Body of pancreas (tissue), 4 donors: Measurements from ENCODE around the gene CCDC136. TPM values are rescaled to one million over a fixed set of nuclear protein-coding genes. Genes with fewer than 3 reads are reported as not detected.

Source experiments
- ATAC-seq: fragments of 150-250 bp; one replicate; pipeline ENCODE4 v1.9.1; 2016
- DNase-seq, 4 donors: peaks; one replicate each; pipeline ENCODE4 v3.0.0-alpha.2; 2019
- H3K27ac ChIP-seq, 4 donors: fragments of 200-600 bp; sonication (generic); 1 replicate in 3 of 4; 2 replicates in 1 of 4; pipeline versions ENCODE4 v1.5.1 to v1.6.1; 2016 to 2019; ENCODE audit warnings: mild to moderate bottlenecking in 1 of 4, mixed read lengths in 1 of 4, moderate library complexity in 1 of 4
- H3K27me3 ChIP-seq, 2 donors: fragments of 200-600 bp; sonication (generic); one replicate each; pipeline ENCODE4 v1.6.0; 2016; ENCODE audit warnings: mild to moderate bottlenecking in 1 of 2
- H3K36me3 ChIP-seq, 2 donors: fragments of 200-600 bp; sonication (generic); replicated peaks in 1 of 2; 2 replicates each; pipeline ENCODE4 v1.5.1; 2016; ENCODE audit warnings: low read depth in 2 of 2; ENCODE audit not compliant: insufficient read depth in 1 of 2
- H3K4me1 ChIP-seq: fragments of 200-600 bp; sonication (generic); one replicate; pipeline ENCODE4 v1.6.0; 2016
- H3K4me3 ChIP-seq, 2 donors: fragments of 200-600 bp; sonication (generic); 1 replicate in 1 of 2; 2 replicates in 1 of 2; pipeline ENCODE4 v1.5.1; 2016 to 2019
- H3K9me3 ChIP-seq, 3 donors: fragments of 200-600 bp; sonication (generic); 1 replicate in 2 of 3; 2 replicates in 1 of 3; pipeline ENCODE4 v1.5.1; 2016
- CTCF ChIP-seq, 7 experiments: fragments of 450-650 bp in 4 of 7; fragments of 200-600 bp in 3 of 7; sonication (generic) in 3 of 7; IDR thresholded peaks; one replicate each; pipeline ENCODE4 v1.5.1; 2016 to 2019; ENCODE audit warnings: antibody characterized with exemption in 7 of 7
- POLR2A ChIP-seq, 3 donors: fragments of 450-650 bp; IDR thresholded peaks; one replicate each; pipeline ENCODE4 v1.6.1; 2016; ENCODE audit warnings: antibody characterized with exemption in 3 of 3, mild to moderate bottlenecking in 2 of 3
- WGBS, 2 donors: methylation state at CpG; one replicate each; pipeline ENCODE4 v1.1.5; 2017; 5-methylcytosine and 5-hydroxymethylcytosine counted together
- intact Hi-C: fragments of 100-400 bp; cut with DNase I; formaldehyde crosslinking; loops from one replicate; pipeline ENCODE4 v1.15.1; 2023
- total RNA-seq, 2 donors: library from RNA; depleted of rRNA; stranded (reverse); fragments of >200 nt; gene quantifications; one replicate each; pipeline ENCODE4 v1.1.0, GENCODE V29; 2016

Gene CCDC136
- total RNA-seq, 2 donors from 2014 or later, result 0.99 to 3.6 TPM

- H3K36me3 ChIP-seq, result no peaks in the 10 kb centered on the region
- H3K4me1 ChIP-seq, result no peaks in the 10 kb centered on the region
- no peak for TF ChIP-seq CTCF (IDR thresholded peaks at IDR 0.05)
- no peak for TF ChIP-seq POLR2A (IDR thresholded peaks at IDR 0.05)
- ATAC-seq, result no peak
- no peaks in the 10 kb centered on the region for H3K27me3 ChIP-seq
- WGBS, 2 donors, result 87 to 95% methylated on average over 3 of the region's 3 CpGs
- no peak overlapping the region for H3K27ac ChIP-seq
- intact Hi-C loops, result no loop called here
- no peak for DNase-seq
- H3K9me3 ChIP-seq, result no peaks in the 10 kb centered on the region
- no peak overlapping the region for H3K4me3 ChIP-seq
Measured at GRCh38 chr7:128800567-128800966, 8.8 kb downstream of the CCDC136 start.

- DNase-seq, result no peak
- H3K27me3 ChIP-seq, result no peaks in the 10 kb centered on the region
- intact Hi-C loops, result no loop called here
- TF ChIP-seq POLR2A (IDR thresholded peaks at IDR 0.05), result no peak
- no peak for TF ChIP-seq CTCF (IDR thresholded peaks at IDR 0.05)
- no peak overlapping the region for H3K27ac ChIP-seq
- H3K36me3 ChIP-seq, result no peaks in the 10 kb centered on the region
- ATAC-seq, result no peak
- H3K4me3 ChIP-seq, result no peak overlapping the region
- no peaks in the 10 kb centered on the region for H3K9me3 ChIP-seq
- 85 to 88% methylated on average over 9 of the region's 9 CpGs for WGBS, 2 donors
- H3K4me1 ChIP-seq, result no peaks in the 10 kb centered on the region
Measured at GRCh38 chr7:128801003-128801402, 9.2 kb downstream of the CCDC136 start.

GRCh38 chr7:128801667-128802418 is 10.1 kb downstream of the CCDC136 start:
- Histone ChIP-seq H3K4me3 (no peak overlapping the region), H3K27ac (no peak overlapping the region), H3K4me1 (no peaks in the 10 kb centered on the region), H3K27me3 (no peaks in the 10 kb centered on the region), H3K36me3 (no peaks in the 10 kb centered on the region), H3K9me3 (no peaks in the 10 kb centered on the region)
- DNase-seq (no peak), ATAC-seq (no peak)
- whole genome bisulfite sequencing, 2 donors, result 84 to 86% methylated on average over 2 of the region's 2 CpGs
- intact Hi-C loops, result no loop called here
- no peak for TF ChIP-seq POLR2A (IDR thresholded peaks at IDR 0.05)
- TF ChIP-seq CTCF (IDR thresholded peaks at IDR 0.05), result no peak

- ATAC-seq, result no peak
- Histone ChIP-seq H3K27me3 (no peaks in the 10 kb centered on the region), H3K27ac (no peak overlapping the region), H3K4me3 (no peak overlapping the region), H3K4me1 (peaks cover 4% of the 10 kb centered on the region), H3K9me3 (no peaks in the 10 kb centered on the region), H3K36me3 (no peaks in the 10 kb centered on the region)
- DNase-seq, result no peak
- intact Hi-C loops, result no loop called here
- TF ChIP-seq POLR2A (IDR thresholded peaks at IDR 0.05) (no peak), CTCF (IDR thresholded peaks at IDR 0.05) (no peak)
- 79 to 90% methylated on average over 6 of the region's 6 CpGs for WGBS, 2 donors
Measured at GRCh38 chr7:128804484-128804883, 12.7 kb downstream of the CCDC136 start.

- Histone ChIP-seq H3K9me3 (no peaks in the 10 kb centered on the region), H3K36me3 (no peaks in the 10 kb centered on the region), H3K27ac (no peak overlapping the region), H3K27me3 (no peaks in the 10 kb centered on the region), H3K4me3 (no peak overlapping the region), H3K4me1 (peaks cover 4% of the 10 kb centered on the region)
- ATAC-seq (no peak), DNase-seq (no peak)
- no peak for TF ChIP-seq POLR2A (IDR thresholded peaks at IDR 0.05)
- no peak for TF ChIP-seq CTCF (IDR thresholded peaks at IDR 0.05)
- intact Hi-C loops, result no loop called here
- WGBS, 2 donors, result 86 to 88% methylated on average over 5 of the region's 5 CpGs
Measured at GRCh38 chr7:128805225-128805624, 13.5 kb downstream of the CCDC136 start.
